ENCODE data around the gene XKRX.

DNA sequence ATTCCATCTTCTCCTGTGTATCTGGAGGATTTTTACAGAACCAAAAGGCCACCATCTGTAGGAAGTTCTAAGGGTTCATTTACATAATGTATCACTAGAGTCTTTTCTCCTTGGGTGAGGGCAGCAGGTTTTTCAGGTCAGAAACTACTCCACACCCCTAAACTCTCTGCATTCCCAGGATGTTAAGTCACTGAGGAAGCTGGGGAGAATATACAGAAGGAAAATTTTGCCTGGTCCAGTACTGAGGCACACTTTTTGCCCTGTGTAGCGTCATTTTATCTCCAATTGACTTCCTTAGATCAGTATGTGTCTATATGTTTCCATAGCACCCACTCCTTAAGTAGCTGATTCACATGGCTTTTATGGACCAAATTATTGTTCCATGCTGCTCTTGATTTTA is 17.0 kb downstream of the XKRX start:
- TF ChIP-seq MAX (IDR thresholded peaks at IDR 0.05) (no peak), ZBTB7A (IDR thresholded peaks at IDR 0.05; ENCODE audit: low read depth) (no peak), YY1 (IDR thresholded peaks at IDR 0.05; ENCODE audit: low read depth) (no peak)
